ENCODE measurements around the gene GOT1.

Gene GOT1

DNA sequence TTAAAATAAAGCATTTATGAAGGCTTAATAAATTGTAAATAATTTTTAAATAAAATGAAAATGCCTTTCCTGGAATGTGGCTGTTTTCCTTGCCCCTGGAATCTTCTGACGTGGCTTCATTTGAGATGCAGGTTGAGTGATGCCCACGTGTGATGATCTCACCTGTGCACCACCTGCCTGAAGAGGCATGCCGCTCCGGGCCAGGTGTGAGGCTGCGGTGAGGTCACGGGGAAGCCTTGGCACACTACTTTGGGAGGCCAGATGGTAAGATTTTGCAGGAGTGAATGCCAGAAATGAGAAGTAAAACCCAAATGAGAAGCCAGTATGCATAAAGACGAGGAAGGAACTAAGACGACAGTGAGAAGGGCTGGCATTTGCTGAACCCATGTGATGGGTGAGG lies 36.2 kb downstream of the GOT1 start:
- DNase-seq, result no peak

- no peak for DNase-seq
Observed at GRCh38 chr10:99393683-99394082, 36.7 kb downstream of the GOT1 start.

DNA sequence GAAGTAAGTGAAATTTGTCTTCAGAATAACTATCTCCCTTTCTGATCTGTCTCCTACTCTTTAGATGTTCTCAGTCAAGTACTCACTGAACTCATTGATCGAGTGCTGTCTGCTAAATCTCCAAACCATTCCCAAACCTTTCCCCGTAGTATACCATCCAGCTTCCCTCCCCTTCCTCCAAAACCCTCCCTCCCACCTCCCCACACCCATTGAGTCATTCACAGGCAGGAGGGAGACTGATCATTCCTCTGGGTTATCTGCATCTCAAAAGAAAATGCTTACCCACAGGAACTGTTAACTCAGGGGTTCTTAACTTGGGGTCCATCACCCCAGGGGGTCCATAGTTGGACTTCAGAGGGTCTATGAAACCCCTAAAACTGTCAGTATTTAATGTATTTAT lies 37.4 kb downstream of the GOT1 start:
- DNase-seq, result no peak

DNA sequence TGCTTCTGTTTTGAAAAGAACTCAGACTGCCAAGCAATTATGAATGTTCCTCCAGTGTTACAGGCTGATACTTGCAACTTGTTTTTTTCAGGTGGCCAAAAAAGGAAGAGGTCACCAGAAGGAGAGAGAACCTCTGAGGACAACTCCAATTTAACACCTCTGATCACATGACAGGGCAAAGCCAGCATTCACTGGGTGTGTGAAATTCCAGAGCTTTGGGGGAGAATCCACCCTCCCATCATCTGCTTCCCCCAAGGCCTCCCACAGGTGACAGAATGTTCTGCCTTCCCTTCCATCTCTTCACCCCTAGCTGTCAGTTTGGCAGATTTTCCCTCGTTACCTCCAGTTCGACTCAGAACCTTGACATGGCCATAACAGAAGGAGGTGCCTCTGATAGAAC lies 39.1 kb downstream of the GOT1 start:
- DNase-seq, result no peak

DNA sequence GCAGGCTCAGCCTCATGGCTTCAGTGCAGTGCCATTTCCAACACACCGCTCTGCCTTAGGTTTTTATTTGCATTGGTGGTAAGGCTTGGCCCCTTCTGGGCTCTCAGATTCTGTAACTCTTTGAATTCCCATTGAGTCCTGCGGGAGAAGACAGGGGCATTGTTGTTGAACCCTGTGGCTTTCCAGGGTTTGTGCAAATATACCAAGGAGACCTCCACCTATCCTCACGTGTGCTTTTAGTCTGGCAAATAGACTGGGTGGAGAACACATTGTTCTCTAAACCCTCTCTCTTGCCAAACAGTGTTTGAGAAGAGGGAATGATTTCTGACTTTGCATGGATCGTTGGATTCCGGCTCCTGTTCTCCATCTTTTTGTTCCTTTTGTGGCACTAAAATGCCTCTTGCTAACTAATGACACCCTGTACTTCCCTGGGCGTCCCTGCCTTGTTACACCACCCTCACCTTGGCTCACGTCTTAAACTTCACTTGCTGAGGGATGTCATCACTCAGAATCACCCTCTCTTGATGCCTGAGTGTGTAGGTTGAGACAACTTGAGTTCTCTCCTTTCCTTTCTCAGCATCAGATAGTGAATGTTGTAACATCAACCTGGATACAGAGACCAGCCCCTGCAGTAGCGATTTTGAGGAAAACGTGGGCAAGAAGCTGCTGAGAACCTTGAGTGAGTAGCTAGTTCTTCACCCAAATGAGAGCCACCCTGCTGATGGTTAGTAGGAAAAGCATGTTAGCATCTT lies 40.5 kb downstream of the GOT1 start:
- no peak for DNase-seq

GRCh38 chr10:99387541-99387940 lies 42.9 kb downstream of the GOT1 start:
- no peak for DNase-seq

DNA sequence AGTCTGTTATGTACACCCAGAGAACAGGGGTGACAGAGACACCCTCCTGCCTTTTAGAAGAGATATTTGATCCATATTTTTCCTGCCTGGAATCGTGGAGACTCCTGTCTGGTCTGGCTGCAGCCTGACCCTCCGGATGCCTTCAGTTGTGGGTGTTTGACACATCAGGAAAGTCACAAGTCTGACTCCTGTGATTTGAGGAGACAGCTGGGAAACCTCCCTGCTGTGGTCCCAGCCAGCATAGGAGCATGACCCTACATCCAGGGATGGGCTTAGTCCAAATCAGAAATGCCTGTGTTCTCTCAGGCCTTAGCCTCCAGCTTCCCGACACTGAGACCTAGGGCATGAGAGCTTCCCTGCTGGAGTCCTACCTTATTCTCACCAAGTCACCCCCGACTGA lies 43.4 kb downstream of the GOT1 start:
- DNase-seq, result no peak

DNA sequence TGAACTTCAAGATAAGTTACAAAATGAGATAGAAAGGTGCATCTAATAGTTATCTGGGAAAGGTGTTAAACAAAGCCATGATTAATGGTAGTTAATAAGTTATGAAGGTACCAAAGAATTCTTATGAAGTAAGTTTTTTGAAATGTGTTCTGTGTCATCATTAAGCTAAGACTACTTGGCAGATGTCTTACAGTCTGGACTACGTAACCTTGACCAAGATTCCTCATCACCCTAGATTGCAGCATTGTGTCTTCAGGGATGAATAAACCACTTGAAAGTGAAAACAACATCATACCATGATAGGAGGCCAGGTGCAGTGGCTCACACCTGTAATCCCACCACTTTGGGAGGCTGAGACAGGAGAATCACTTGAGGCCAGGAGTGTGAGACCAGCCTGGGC lies 48.2 kb downstream of the GOT1 start:
- DNase-seq, result no peak

GRCh38 chr10:99375426-99375825 lies 55.0 kb downstream of the GOT1 start:
- DNase-seq, result no peak

- DNase-seq, result no peak
Observed at GRCh38 chr10:99374972-99375371, 55.5 kb downstream of the GOT1 start.

- no peak for DNase-seq
Observed at GRCh38 chr10:99374526-99374925, 55.9 kb downstream of the GOT1 start.

- DNase-seq, result no peak
Observed at GRCh38 chr10:99372546-99373271, 57.7 kb downstream of the GOT1 start.

DNA sequence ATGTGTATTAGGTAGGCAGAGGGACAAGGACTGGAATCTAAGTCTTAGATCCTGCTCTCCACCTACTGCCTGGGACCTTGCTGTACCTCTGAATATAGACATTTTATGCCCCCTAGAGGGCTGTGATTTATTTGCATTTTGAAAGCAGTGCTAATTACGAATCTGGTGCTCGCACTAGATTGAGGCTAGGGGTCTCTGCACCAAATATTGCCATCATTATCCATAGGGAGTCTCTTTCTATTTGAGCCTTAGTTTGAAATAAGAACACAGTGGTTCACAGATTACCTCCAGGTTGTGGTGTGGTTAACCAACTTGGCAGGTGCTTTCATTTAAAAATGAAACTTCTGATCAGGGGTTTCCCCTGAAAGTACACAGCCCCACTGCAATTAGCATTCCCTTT lies 59.4 kb downstream of the GOT1 start:
- DNase-seq, result no peak

- DNase-seq, result no peak
Observed at GRCh38 chr10:99369551-99369950, 60.9 kb downstream of the GOT1 start.

- no peak for DNase-seq
Observed at GRCh38 chr10:99369126-99369525, 61.3 kb downstream of the GOT1 start.

DNA sequence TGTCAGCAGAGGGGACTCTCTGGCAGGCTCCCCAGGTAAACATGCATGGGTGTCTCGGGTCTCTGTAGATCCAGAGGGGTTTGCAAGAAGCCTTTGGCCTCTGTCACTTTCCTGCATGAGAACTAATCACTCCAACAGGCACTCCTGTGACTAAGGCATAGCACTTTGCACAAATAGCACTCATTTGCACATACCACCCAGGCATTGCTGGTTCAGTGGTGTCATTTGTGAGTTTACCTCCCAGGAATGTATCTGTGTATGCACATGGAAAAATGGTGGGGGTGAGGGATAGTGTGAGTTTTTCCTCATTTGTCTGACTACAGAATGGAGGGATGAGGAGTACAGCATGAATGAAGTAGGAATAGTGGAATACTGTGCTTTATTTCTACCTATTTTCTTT lies 61.8 kb downstream of the GOT1 start:
- DNase-seq, result no peak

GRCh38 chr10:99366666-99367065 lies 63.8 kb downstream of the GOT1 start:
- no peak for DNase-seq

- no peak for DNase-seq
Observed at GRCh38 chr10:99365736-99366135, 64.7 kb downstream of the GOT1 start.

DNA sequence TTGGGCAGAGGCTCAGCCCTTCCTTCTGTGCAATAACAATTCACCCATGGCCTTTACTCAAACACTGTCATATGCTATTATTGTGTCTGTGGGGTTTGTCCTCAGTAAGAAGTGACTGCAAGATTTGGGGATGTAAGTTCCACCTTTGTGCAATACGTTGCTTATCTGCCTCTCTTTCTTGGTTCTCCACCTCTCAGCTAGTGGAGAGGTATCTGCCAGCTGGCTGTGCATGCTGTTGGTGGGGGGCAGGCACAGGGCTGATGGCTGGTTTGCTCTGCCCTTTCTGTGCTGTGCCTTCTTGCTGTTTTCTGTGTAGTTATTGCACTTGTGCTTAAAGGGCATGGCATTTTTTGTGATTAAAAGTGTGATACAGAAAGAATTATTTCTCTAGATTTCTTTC lies 65.1 kb downstream of the GOT1 start:
- no peak for DNase-seq

- no peak for DNase-seq
Observed at GRCh38 chr10:99364125-99364524, 66.3 kb downstream of the GOT1 start.

DNA sequence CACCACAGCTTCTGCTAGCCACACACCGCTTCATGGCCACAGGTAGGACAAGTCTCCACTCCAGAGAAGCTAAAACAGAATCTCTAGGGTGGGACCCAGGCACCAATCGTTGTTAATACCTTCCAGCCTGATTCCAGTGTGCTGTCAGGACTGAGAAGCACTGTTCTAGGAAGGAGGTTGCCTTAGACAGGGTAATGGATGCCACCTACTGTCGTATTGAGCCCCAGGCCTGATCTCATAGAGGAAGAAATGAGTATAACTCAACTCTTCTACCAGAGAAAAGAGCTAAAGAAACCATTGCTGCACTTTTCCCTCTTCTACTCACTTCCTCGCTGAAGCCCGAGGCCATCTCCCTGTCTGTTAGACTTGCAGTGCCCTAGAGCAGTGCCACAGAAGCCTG lies 69.5 kb downstream of the GOT1 start:
- no peak for DNase-seq

- DNase-seq, result no peak
Observed at GRCh38 chr10:99358101-99358500, 72.3 kb downstream of the GOT1 start.

- DNase-seq, result no peak
Observed at GRCh38 chr10:99357691-99358090, 72.7 kb downstream of the GOT1 start.

GRCh38 chr10:99353182-99353581 lies 77.2 kb downstream of the GOT1 start:
- no peak for DNase-seq

DNA sequence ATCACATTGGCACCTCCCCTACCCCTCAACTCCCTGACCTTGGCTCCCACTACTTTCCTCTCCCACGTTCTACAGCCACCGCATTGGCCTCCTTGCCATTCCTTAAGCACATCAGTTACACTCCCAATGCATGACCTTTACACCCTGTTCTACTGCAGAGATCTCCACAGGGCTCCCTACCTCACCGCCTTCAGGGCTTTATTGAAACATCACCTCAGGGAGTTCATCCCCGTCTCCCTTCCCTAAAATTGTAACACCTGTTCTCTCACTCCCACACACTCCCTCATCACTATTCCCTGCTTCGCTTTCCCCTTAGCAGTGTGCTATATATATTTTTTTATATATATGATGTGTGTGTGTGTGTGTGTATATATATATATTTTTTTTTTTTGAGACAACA lies 82.8 kb downstream of the GOT1 start:
- no peak for DNase-seq
